ENCODE measurements around the gene ABLIM1. TPM values are rescaled to one million over a fixed set of nuclear protein-coding genes. Genes with fewer than 3 reads are reported as not detected.

ABLIM1 gene
- polyA plus RNA-seq, 3 donors = 0.33 to 0.91 (median 0.57) TPM

GRCh38 chr10:114654822-114655575 is 3.1 kb downstream of the ABLIM1 start:
- no peak for DNase-seq
- Histone ChIP-seq H3K4me1 (ENCODE audit: control insufficient read depth in 1 of 2, insufficient read depth in 2 of 2, low read length in 2 of 2) (no peaks in the 10 kb centered on the region), H4K20me1 (ENCODE audit: insufficient read depth, low read length) (no peaks in the 10 kb centered on the region), H3K4me3 (replicated peaks in 1 of 3; ENCODE audit: low read depth in 2 of 3, low read length in 3 of 3) (no peak overlapping the region), H3K27me3 (ENCODE audit: control insufficient read depth in 2 of 2, insufficient read depth in 2 of 2, low read length in 2 of 2) (no peaks in the 10 kb centered on the region), H3K79me2 (ENCODE audit: insufficient read depth, low read length) (no peaks in the 10 kb centered on the region), H3K36me3 (replicated peaks in 1 of 2; ENCODE audit: control insufficient read depth in 1 of 2, insufficient read depth in 2 of 2, low read length in 2 of 2) (no peaks in the 10 kb centered on the region), H3K9me3 (replicated peaks in 1 of 2; ENCODE audit: control insufficient read depth in 1 of 2, insufficient read depth in 1 of 2, low read length in 2 of 2) (no peaks in the 10 kb centered on the region), H2AFZ (ENCODE audit: insufficient read depth, low read depth, low read length, poor library complexity, severe bottlenecking) (no peak overlapping the region), H3K27ac (ENCODE audit: low read depth in 1 of 2, low read length in 2 of 2) (no peak overlapping the region), H3K4me2 (replicated peaks; ENCODE audit: extremely low read depth, low read length, poor library complexity, severe bottlenecking) (no peak overlapping the region), H3K9ac (ENCODE audit: insufficient read depth, low read length, poor library complexity, severe bottlenecking) (no peak overlapping the region)
- Mint-ChIP-seq H3K4me3 (no peak overlapping the region), H3K36me3 (no peaks in the 10 kb centered on the region), H3K27me3 (ENCODE audit: low read depth in 3 of 3) (peaks cover 0 to 2% (median 0%) of the 10 kb centered on the region in 3 donors), H3K9me3 (no peaks in the 10 kb centered on the region), H3K27ac (no peak overlapping the region), H3K4me1 (peaks cover 2% of the 10 kb centered on the region)
- 83% methylated on average over 1 of the region's 3 CpGs for WGBS (ENCODE audit: insufficient coverage)
- no peak for TF ChIP-seq CTCF (IDR thresholded peaks at IDR 0.05)
- intact Hi-C loops (cut with micrococcal nuclease) = no loop called here

GRCh38 chr10:114653926-114654325 is 4.1 kb downstream of the ABLIM1 start:
- no peaks in the 10 kb centered on the region for H3K27me3 ChIP-seq (ENCODE audit: control insufficient read depth in 2 of 2, insufficient read depth in 2 of 2, low read length in 2 of 2)

More at GRCh38 chr10:114653926-114654325, 4.1 kb downstream of the ABLIM1 start:
- no peak overlapping the region for H3K4me2 ChIP-seq (replicated peaks; ENCODE audit: extremely low read depth, low read length, poor library complexity, severe bottlenecking)
- H3K36me3 Mint-ChIP-seq = no peaks in the 10 kb centered on the region
- no peaks in the 10 kb centered on the region for H4K20me1 ChIP-seq (ENCODE audit: insufficient read depth, low read length)
- no peak overlapping the region for H2AFZ ChIP-seq (ENCODE audit: insufficient read depth, low read depth, low read length, poor library complexity, severe bottlenecking)
- H3K36me3 ChIP-seq (replicated peaks in 1 of 2; ENCODE audit: control insufficient read depth in 1 of 2, insufficient read depth in 2 of 2, low read length in 2 of 2) = no peaks in the 10 kb centered on the region
- H3K4me1 ChIP-seq (ENCODE audit: control insufficient read depth in 1 of 2, insufficient read depth in 2 of 2, low read length in 2 of 2) = no peaks in the 10 kb centered on the region
- no peak overlapping the region for H3K4me3 Mint-ChIP-seq
- TF ChIP-seq CTCF (IDR thresholded peaks at IDR 0.05) = no peak
- WGBS (ENCODE audit: insufficient coverage) = 61% methylated on average over 3 of the region's 4 CpGs
- no peak for DNase-seq
- no peaks in the 10 kb centered on the region for H3K9me3 ChIP-seq (replicated peaks in 1 of 2; ENCODE audit: control insufficient read depth in 1 of 2, insufficient read depth in 1 of 2, low read length in 2 of 2)
- intact Hi-C loops (cut with micrococcal nuclease) = no loop called here
- no peaks in the 10 kb centered on the region for H3K79me2 ChIP-seq (ENCODE audit: insufficient read depth, low read length)
- H3K27ac ChIP-seq (ENCODE audit: low read depth in 1 of 2, low read length in 2 of 2) = no peak overlapping the region
- peaks cover 0 to 2% (median 0%) of the 10 kb centered on the region in 3 donors for H3K27me3 Mint-ChIP-seq (ENCODE audit: low read depth in 3 of 3)
- no peaks in the 10 kb centered on the region for H3K9me3 Mint-ChIP-seq
- H3K4me3 ChIP-seq (replicated peaks in 1 of 3; ENCODE audit: low read depth in 2 of 3, low read length in 3 of 3) = no peak overlapping the region
- H3K9ac ChIP-seq (ENCODE audit: insufficient read depth, low read length, poor library complexity, severe bottlenecking) = no peak overlapping the region
- H3K4me1 Mint-ChIP-seq = peaks cover 2% of the 10 kb centered on the region
- H3K27ac Mint-ChIP-seq = no peak overlapping the region

Measured in CD14-positive monocyte (primary cell).